OCI-LY7 (cell line): ENCODE data around the gene SH2B2. TPM values are rescaled to one million over a fixed set of nuclear protein-coding genes. Genes with fewer than 3 reads are reported as not detected.

ENCODE experiments used
- BruUV-seq: library from RNA; stranded (reverse); fragments of 400-500 nt; replicated peaks from 2 replicates; lab custom pipeline; 2021; lab: Mats Ljungman, UMichigan
- CTCF ChIA-PET: fragments of 300-600 bp; sonication (Branson Sonifier 250); formaldehyde crosslinking; loops from one replicate; lab custom pipeline; 2022; ENCODE audit warnings: antibody characterized with exemption; ENCODE audit not compliant: unreplicated experiment; lab: Charles Lee
- POLR2A ChIA-PET: fragments of 300-600 bp; sonication (Branson Sonifier 250); formaldehyde crosslinking; loops from one replicate; lab custom pipeline; 2022; ENCODE audit warnings: antibody characterized with exemption; lab: Charles Lee
- DNase-seq: peaks from one replicate; pipeline ENCODE4 v3.0.0-alpha.2; 2015; ENCODE audit warnings: low spot score
- H2AFZ ChIP-seq: fragments of 200-600 bp; sonication (generic), shearing (Covaris generic); 2 replicates; pipeline ENCODE4 v1.6.1; 2014; ENCODE audit warnings: mild to moderate bottlenecking, antibody characterized with exemption, low read length, moderate library complexity
- H3K27ac ChIP-seq: fragments of 200-600 bp; sonication (generic); 2 replicates; pipeline ENCODE4 v1.5.1; 2014; ENCODE audit warnings: mixed run types, low read depth, mild to moderate bottlenecking, moderate library complexity, low read length, inconsistent platforms; ENCODE audit not compliant: poor library complexity, severe bottlenecking
- H3K36me3 ChIP-seq: fragments of 200-600 bp; sonication (generic); 2 replicates; pipeline ENCODE4 v1.6.1; 2014; ENCODE audit warnings: mild to moderate bottlenecking, antibody characterized with exemption, low read length, moderate library complexity, mixed read lengths; ENCODE audit not compliant: insufficient read depth
- H3K4me1 ChIP-seq: fragments of 200-600 bp; sonication (generic); 2 replicates; pipeline ENCODE4 v1.5.1; 2014; ENCODE audit warnings: mild to moderate bottlenecking, low read length; ENCODE audit not compliant: insufficient read depth, poor library complexity, severe bottlenecking
- H3K4me2 ChIP-seq: fragments of 200-600 bp; sonication (generic); 2 replicates; pipeline ENCODE4 v1.6.1; 2014; ENCODE audit warnings: mild to moderate bottlenecking, low read length
- H3K4me3 ChIP-seq: fragments of 200-600 bp; sonication (generic); 2 replicates; pipeline ENCODE4 v1.5.1; 2014; ENCODE audit warnings: mild to moderate bottlenecking, low read depth, low read length; ENCODE audit not compliant: poor library complexity, severe bottlenecking
- H3K79me2 ChIP-seq: fragments of 200-600 bp; sonication (generic); 2 replicates; pipeline ENCODE4 v1.6.1; 2016; ENCODE audit warnings: low read depth, mild to moderate bottlenecking, low read length, moderate library complexity, mixed read lengths; ENCODE audit not compliant: insufficient read depth
- H3K9me2 ChIP-seq: fragments of 200-600 bp; sonication (generic); 2 replicates; pipeline ENCODE4 v1.6.1; 2016; ENCODE audit warnings: mild to moderate bottlenecking, low read length, mixed read lengths; ENCODE audit not compliant: insufficient read depth
- H3K9me3 ChIP-seq: fragments of 200-600 bp; sonication (generic); 2 replicates; pipeline ENCODE4 v1.6.1; 2014; ENCODE audit warnings: mild to moderate bottlenecking, mixed run types, low read length, mixed read lengths
- H4K20me1 ChIP-seq: fragments of 200-600 bp; sonication (generic); 2 replicates; pipeline ENCODE4 v1.6.1; 2014; ENCODE audit warnings: mild to moderate bottlenecking, antibody characterized with exemption, low read length, moderate library complexity, mixed read lengths; ENCODE audit not compliant: insufficient read depth
- EZH2phosphoT487 ChIP-seq: fragments of 200-600 bp; sonication (generic); IDR thresholded peaks from 2 replicates; pipeline ENCODE4 v1.6.1; 2018; ENCODE audit warnings: low read depth, borderline replicate concordance, mild to moderate bottlenecking, mixed run types, antibody characterized with exemption, low read length, moderate library complexity, mixed read lengths
- intact Hi-C: fragments of 100-400 bp; cut with micrococcal nuclease; formaldehyde crosslinking; loops from one replicate; pipeline ENCODE4 v1.10.0; 2022; ENCODE audit not compliant: unreplicated experiment
- total RNA-seq, 2 experiments: library from RNA; depleted of rRNA in 1 of 2; stranded (reverse); fragments of >200 nt in 1 of 2; shearing (Covaris generic) in 1 of 2; gene quantifications; 2 replicates each; pipeline ENCODE4 v1.2.3, GENCODE V29; 2014 to 2022
- TF ChIP-seq, protein P1 (sequence below): fragments of 200-600 bp; sonication (generic); conservative IDR thresholded peaks from 2 replicates; pipeline ENCODE4 v1.5.1; 2014; ENCODE audit warnings: mild to moderate bottlenecking, antibody characterized with exemption, low read length, moderate library complexity, mixed read lengths

Gene SH2B2
- total RNA-seq, 2 experiments from 2014 or later = 42.0 to 131 TPM

DNA sequence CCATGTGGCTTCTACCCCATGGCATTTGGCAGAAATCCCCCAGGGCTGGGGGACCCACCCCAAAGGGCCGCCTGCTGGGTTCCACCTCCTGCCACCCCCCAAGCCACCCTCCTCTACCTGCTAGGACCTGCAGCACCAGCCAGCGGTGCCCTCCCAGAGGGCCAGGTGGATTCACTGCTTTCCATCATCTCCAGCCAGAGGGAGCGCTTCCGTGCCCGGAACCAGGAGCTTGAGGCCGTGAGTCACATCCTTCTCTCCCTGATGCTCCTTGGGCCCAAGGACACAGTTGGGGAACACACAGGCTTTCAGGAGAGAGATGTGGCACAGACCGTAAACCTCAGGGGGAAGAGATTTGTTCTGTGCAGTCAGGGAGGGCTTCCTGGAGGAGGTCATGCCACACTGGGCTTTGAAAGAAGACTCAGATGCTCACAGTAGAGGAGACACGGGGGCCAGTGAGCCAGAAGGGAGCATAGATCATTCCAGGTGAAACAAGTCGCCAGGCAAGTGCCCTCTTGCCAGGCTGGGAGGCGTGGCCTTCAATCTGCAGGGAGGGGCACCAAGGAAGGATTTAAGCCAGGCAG, 11.5 kb upstream of the SH2B2 start:
- H2AFZ ChIP-seq = no peak overlapping the region
- no peak overlapping the region for H3K4me3 ChIP-seq
- no peak overlapping the region for H3K4me2 ChIP-seq
- intact Hi-C loops = no loop called here
- DNase-seq = no peak
- no TSS peak for BruUV-seq
- no peak overlapping the region for H3K27ac ChIP-seq
- ChIA-PET CTCF (no interaction called here), POLR2A (interaction anchor here (0.6 kb wide), 1 partner anchor 115 kb away, joined by 3 read pairs; no protein-coding TSS in a partner anchor)
- no peaks in the 10 kb centered on the region for H3K9me3 ChIP-seq
- H3K36me3 ChIP-seq = no peaks in the 10 kb centered on the region
- H4K20me1 ChIP-seq = no peaks in the 10 kb centered on the region
- peaks cover 42% of the 10 kb centered on the region for H3K4me1 ChIP-seq
- no peaks in the 10 kb centered on the region for H3K9me2 ChIP-seq
- no peak for TF ChIP-seq EZH2phosphoT487
- TF ChIP-seq, protein P1, sequence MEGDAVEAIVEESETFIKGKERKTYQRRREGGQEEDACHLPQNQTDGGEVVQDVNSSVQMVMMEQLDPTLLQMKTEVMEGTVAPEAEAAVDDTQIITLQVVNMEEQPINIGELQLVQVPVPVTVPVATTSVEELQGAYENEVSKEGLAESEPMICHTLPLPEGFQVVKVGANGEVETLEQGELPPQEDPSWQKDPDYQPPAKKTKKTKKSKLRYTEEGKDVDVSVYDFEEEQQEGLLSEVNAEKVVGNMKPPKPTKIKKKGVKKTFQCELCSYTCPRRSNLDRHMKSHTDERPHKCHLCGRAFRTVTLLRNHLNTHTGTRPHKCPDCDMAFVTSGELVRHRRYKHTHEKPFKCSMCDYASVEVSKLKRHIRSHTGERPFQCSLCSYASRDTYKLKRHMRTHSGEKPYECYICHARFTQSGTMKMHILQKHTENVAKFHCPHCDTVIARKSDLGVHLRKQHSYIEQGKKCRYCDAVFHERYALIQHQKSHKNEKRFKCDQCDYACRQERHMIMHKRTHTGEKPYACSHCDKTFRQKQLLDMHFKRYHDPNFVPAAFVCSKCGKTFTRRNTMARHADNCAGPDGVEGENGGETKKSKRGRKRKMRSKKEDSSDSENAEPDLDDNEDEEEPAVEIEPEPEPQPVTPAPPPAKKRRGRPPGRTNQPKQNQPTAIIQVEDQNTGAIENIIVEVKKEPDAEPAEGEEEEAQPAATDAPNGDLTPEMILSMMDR = no peak
- H3K79me2 ChIP-seq = no peaks in the 10 kb centered on the region

GRCh38 chr7:102277901-102278300, 8.8 kb upstream of the SH2B2 start:
- H4K20me1 ChIP-seq = no peaks in the 10 kb centered on the region
- H3K36me3 ChIP-seq = no peaks in the 10 kb centered on the region
- intact Hi-C loops = loop anchor here (2.0 kb wide), 1 partner anchor 173 kb away; no protein-coding TSS in a partner anchor
- H2AFZ ChIP-seq = no peak overlapping the region
- POLR2A ChIA-PET = interaction anchor here (0.7 kb wide), 1 partner anchor 118 kb away, joined by 6 read pairs; the partner anchor contains the start of gene PRKRIP1
- TF ChIP-seq, protein P1 = no peak
- TF ChIP-seq EZH2phosphoT487 = no peak
- H3K9me3 ChIP-seq = no peaks in the 10 kb centered on the region
- no peaks in the 10 kb centered on the region for H3K79me2 ChIP-seq
- H3K9me2 ChIP-seq = no peaks in the 10 kb centered on the region
- peaks cover 44% of the 10 kb centered on the region for H3K4me1 ChIP-seq
- no peak for DNase-seq
- H3K4me2 ChIP-seq = no peak overlapping the region
- no peak overlapping the region for H3K4me3 ChIP-seq
- no peak overlapping the region for H3K27ac ChIP-seq
- BruUV-seq = no TSS peak
- CTCF ChIA-PET = no interaction called here
